K562 (cell line): Measurements from ENCODE around the gene PRSS53. TPM values are rescaled to one million over a fixed set of nuclear protein-coding genes. Genes with fewer than 3 reads are reported as not detected.
A peak's percentile ranks its signal among the peaks of the same experiment; 100 is the strongest.

Experiments
- CTBP1 ChIP-seq: fragments of 450-650 bp; IDR thresholded peaks from 2 replicates; pipeline ENCODE4 v1.6.1; 2016; ENCODE audit warnings: borderline replicate concordance
- EP400 ChIP-seq: fragments of 450-650 bp; IDR thresholded peaks from 2 replicates; pipeline ENCODE4 v1.6.1; 2017; ENCODE audit warnings: antibody characterized with exemption, mild to moderate bottlenecking, moderate library complexity
- ETV1 ChIP-seq: fragments of 450-650 bp; conservative IDR thresholded peaks from 2 replicates; pipeline ENCODE4 v1.6.1; 2016; ENCODE audit warnings: missing genetic modification characterization, control low read depth, low read depth, missing compliant biosample characterization
- FUS ChIP-seq: fragments of 200-400 bp; formaldehyde crosslinking; optimal IDR thresholded peaks from 2 replicates; pipeline ENCODE3; 2017; ENCODE audit warnings: low read depth, low read length
- GABPB1 ChIP-seq: sonication (generic); formaldehyde crosslinking; IDR thresholded peaks from 2 replicates; pipeline ENCODE4 v1.8.0; 2022; ENCODE audit warnings: mild to moderate bottlenecking, missing genetic modification reagents
- HNRNPLL ChIP-seq: fragments of 200-400 bp; formaldehyde crosslinking; IDR thresholded peaks from 2 replicates; pipeline ENCODE4 v1.6.1; 2017; ENCODE audit warnings: low read length, low read depth, mild to moderate bottlenecking; ENCODE audit not compliant: poor library complexity, severe bottlenecking
- NFE2L1 ChIP-seq: fragments of 450-650 bp; IDR thresholded peaks from 2 replicates; pipeline ENCODE4 v1.6.1; 2016; ENCODE audit warnings: missing genetic modification characterization, low read depth, mild to moderate bottlenecking, missing compliant biosample characterization, moderate library complexity, borderline replicate concordance
- PCBP2 ChIP-seq: fragments of 200-400 bp; formaldehyde crosslinking; IDR thresholded peaks from 2 replicates; pipeline ENCODE4 v1.6.1; 2018; ENCODE audit warnings: low read length, low read depth, mild to moderate bottlenecking, moderate library complexity; ENCODE audit not compliant: poor library complexity, severe bottlenecking
- PKNOX1 ChIP-seq: fragments of 450-650 bp; IDR thresholded peaks from 2 replicates; pipeline ENCODE4 v1.6.1; 2016
- TEAD4 ChIP-seq, 2 experiments: sonication (generic) in 1 of 2; formaldehyde crosslinking in 1 of 2; IDR thresholded peaks; 2 replicates each; pipeline versions ENCODE4 v1.6.1 to v1.8.0; 2012 to 2022; ENCODE audit warnings: borderline replicate concordance in 1 of 2, inconsistent platforms in 1 of 2, low read length in 1 of 2, mild to moderate bottlenecking in 1 of 2, missing genetic modification reagents in 1 of 2
- TOE1 ChIP-seq, 2 experiments: fragments of 450-650 bp in 1 of 2; sonication (generic) in 1 of 2; formaldehyde crosslinking in 1 of 2; IDR thresholded peaks; 2 replicates each; pipeline versions ENCODE4 v1.7.1 to v1.8.0; 2016 to 2022; ENCODE audit warnings: borderline replicate concordance in 2 of 2, mild to moderate bottlenecking in 2 of 2, antibody characterized with exemption in 1 of 2, inconsistent platforms in 1 of 2, low read depth in 1 of 2, missing genetic modification reagents in 1 of 2, moderate library complexity in 1 of 2
- U2AF1 ChIP-seq: fragments of 200-400 bp; formaldehyde crosslinking; optimal IDR thresholded peaks from 2 replicates; pipeline ENCODE3; 2017; ENCODE audit warnings: mild to moderate bottlenecking, low read depth, low read length, moderate library complexity
- ZBTB11 ChIP-seq, 3 experiments: fragments of 200-800 bp in 1 of 3; fragments of 250-450 bp in 1 of 3; fragments of 450-650 bp in 1 of 3; sonication (Bioruptor Pico) in 1 of 3; sonication (Bioruptor generic) in 1 of 3; formaldehyde crosslinking in 1 of 3; IDR thresholded peaks; 2 replicates each; pipeline versions ENCODE4 v1.6.1 to v1.8.0; 2016 to 2022; ENCODE audit warnings: mild to moderate bottlenecking in 2 of 3, missing genetic modification characterization in 2 of 3, missing compliant biosample characterization in 1 of 3, moderate library complexity in 1 of 3
- ZNF124 ChIP-seq: sonication (generic); formaldehyde crosslinking; IDR thresholded peaks from 2 replicates; pipeline ENCODE4 v1.8.1; 2022; ENCODE audit warnings: missing genetic modification reagents
- ZNF217 ChIP-seq: sonication (generic); formaldehyde crosslinking; IDR thresholded peaks from 2 replicates; pipeline ENCODE4 v1.8.0; 2022; ENCODE audit warnings: mild to moderate bottlenecking, missing genetic modification reagents
- ZNF695 ChIP-seq: fragments of 450-650 bp; formaldehyde crosslinking; IDR thresholded peaks from 2 replicates; pipeline ENCODE4 v1.4.0; 2020; ENCODE audit warnings: mild to moderate bottlenecking, moderate library complexity
- ZNF785 ChIP-seq: fragments of 250-450 bp; sonication (Bioruptor Pico); IDR thresholded peaks from 2 replicates; pipeline ENCODE4 v1.4.0; 2020; ENCODE audit warnings: mild to moderate bottlenecking
- polyA plus RNA-seq, 8 experiments: library from polyadenylated mRNA; depleted of rRNA in 4 of 8; stranded (reverse) in 5 of 8; unstranded in 3 of 8; fragments of >200 nt; fragmentation: Nextera tagmentation in 2 of 8; fragmentation: Illumina TruSeq in 1 of 8; extraction: Ambion mirVana in 2 of 8; extraction: Trizol in 1 of 8; gene quantifications; 2 replicates each; pipeline versions ENCODE4 v1.2.1 to v1.2.3, GENCODE V29; 2011 to 2014; ENCODE audit warnings: inconsistent platforms in 1 of 8, missing spikeins in 1 of 8
- total RNA-seq, 7 experiments: library from RNA; depleted of rRNA in 6 of 7; stranded (reverse); fragments of >200 nt in 6 of 7; fragmentation: Illumina TruSeq in 2 of 7; extraction: Trizol in 2 of 7; gene quantifications; 2 replicates each; pipeline versions ENCODE4 v1.2.1 to v1.2.3, GENCODE V29; 2011 to 2021; ENCODE audit warnings: low replicate concordance in 1 of 7
- TF ChIP-seq, protein P1 (sequence below), 2 experiments: fragments of 150-350 bp in 1 of 2; IDR thresholded peaks; 2 replicates each; pipeline ENCODE4 v1.6.1; 2012 to 2016; ENCODE audit warnings: low read depth in 2 of 2, low read length in 2 of 2, mild to moderate bottlenecking in 1 of 2, moderate library complexity in 1 of 2

PRSS53 gene
- total and polyA plus RNA-seq, 9 of the 15 experiments (the other 6 are each of a cell fraction or from before 2014, with no cell fraction given): 0.40 to 1.9 (median 0.78) TPM; not detected in 2

- TF ChIP-seq ZBTB11 (CRISPR knock-in tag; IDR thresholded peaks at IDR 0.05): peak in 1 of 3 experiments; percentile 81; a peak in 1 of 6 replicates
- TF ChIP-seq, protein P1, sequence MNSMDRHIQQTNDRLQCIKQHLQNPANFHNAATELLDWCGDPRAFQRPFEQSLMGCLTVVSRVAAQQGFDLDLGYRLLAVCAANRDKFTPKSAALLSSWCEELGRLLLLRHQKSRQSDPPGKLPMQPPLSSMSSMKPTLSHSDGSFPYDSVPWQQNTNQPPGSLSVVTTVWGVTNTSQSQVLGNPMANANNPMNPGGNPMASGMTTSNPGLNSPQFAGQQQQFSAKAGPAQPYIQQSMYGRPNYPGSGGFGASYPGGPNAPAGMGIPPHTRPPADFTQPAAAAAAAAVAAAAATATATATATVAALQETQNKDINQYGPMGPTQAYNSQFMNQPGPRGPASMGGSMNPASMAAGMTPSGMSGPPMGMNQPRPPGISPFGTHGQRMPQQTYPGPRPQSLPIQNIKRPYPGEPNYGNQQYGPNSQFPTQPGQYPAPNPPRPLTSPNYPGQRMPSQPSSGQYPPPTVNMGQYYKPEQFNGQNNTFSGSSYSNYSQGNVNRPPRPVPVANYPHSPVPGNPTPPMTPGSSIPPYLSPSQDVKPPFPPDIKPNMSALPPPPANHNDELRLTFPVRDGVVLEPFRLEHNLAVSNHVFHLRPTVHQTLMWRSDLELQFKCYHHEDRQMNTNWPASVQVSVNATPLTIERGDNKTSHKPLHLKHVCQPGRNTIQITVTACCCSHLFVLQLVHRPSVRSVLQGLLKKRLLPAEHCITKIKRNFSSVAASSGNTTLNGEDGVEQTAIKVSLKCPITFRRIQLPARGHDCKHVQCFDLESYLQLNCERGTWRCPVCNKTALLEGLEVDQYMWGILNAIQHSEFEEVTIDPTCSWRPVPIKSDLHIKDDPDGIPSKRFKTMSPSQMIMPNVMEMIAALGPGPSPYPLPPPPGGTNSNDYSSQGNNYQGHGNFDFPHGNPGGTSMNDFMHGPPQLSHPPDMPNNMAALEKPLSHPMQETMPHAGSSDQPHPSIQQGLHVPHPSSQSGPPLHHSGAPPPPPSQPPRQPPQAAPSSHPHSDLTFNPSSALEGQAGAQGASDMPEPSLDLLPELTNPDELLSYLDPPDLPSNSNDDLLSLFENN (IDR thresholded peaks at IDR 0.05; ENCODE audit: low read depth in 2 of 2, low read length in 2 of 2): no peak
- TF ChIP-seq ZNF124 (CRISPR knock-in tag): no peak
- TF ChIP-seq TOE1 (IDR thresholded peaks at IDR 0.05; ENCODE audit: borderline replicate concordance): no peak
- no peak for TF ChIP-seq TOE1 (CRISPR knock-in tag; IDR thresholded peaks at IDR 0.05; ENCODE audit: borderline replicate concordance, low read depth)
- peak; percentile 86; the same call in 1 of the 2 replicates for TF ChIP-seq EP400
- TF ChIP-seq U2AF1: peak; percentile 45
- TF ChIP-seq NFE2L1: no peak
- peak; percentile 94 for TF ChIP-seq PKNOX1
- TF ChIP-seq ZNF695 (CRISPR knock-in tag): no peak
- TF ChIP-seq ZNF785 (CRISPR knock-in tag): no peak
- peak; percentile 59 for TF ChIP-seq TEAD4 (IDR thresholded peaks at IDR 0.05; ENCODE audit: low read length)
- TF ChIP-seq TEAD4 (CRISPR knock-in tag; IDR thresholded peaks at IDR 0.05; ENCODE audit: borderline replicate concordance): peak; percentile 39; the same call in 1 of the 2 replicates
- TF ChIP-seq PCBP2: no peak
- no peak for TF ChIP-seq ZNF217
- TF ChIP-seq CTBP1: peak; percentile 93
- no peak for TF ChIP-seq FUS
- peak; percentile 75 for TF ChIP-seq GABPB1 (CRISPR knock-in tag)
- TF ChIP-seq ETV1 (tag): no peak
- peak; percentile 92 for TF ChIP-seq HNRNPLL
Measured at GRCh38 chr16:31094424-31095120, 5.8 kb upstream of the PRSS53 start, which contains the start of gene VKORC1 (continued).
